K562 (cell line): ENCODE results near the gene GOLPH3.

ENCODE experiments used
- CBX2 ChIP-seq: fragments of 200-600 bp; sonication (generic); IDR thresholded peaks from one replicate; pipeline ENCODE4 v1.6.1; 2012; ENCODE audit warnings: mild to moderate bottlenecking, low read length, inconsistent platforms; ENCODE audit not compliant: insufficient read depth, poor library complexity, severe bottlenecking
- MYC ChIP-seq, 2 experiments: fragments of 250-450 bp in 1 of 2; sonication (Bioruptor Pico) in 1 of 2; IDR thresholded peaks; 2 replicates each; pipeline versions ENCODE4 v1.5.1 to v1.6.1; 2012 to 2021; ENCODE audit warnings: low read depth in 2 of 2, borderline replicate concordance in 1 of 2, improper control_type of control experiment in 1 of 2, low read length in 1 of 2, mild to moderate bottlenecking in 1 of 2, moderate library complexity in 1 of 2
- NR2C2 ChIP-seq, 2 experiments: fragments of 200-800 bp in 1 of 2; sonication (Bioruptor generic) in 1 of 2; sonication (generic) in 1 of 2; formaldehyde crosslinking in 1 of 2; IDR thresholded peaks; 2 replicates each; pipeline versions ENCODE4 v1.6.1 to v1.8.0; 2016 to 2022; ENCODE audit warnings: mild to moderate bottlenecking in 1 of 2, missing compliant biosample characterization in 1 of 2, missing genetic modification characterization in 1 of 2, missing genetic modification reagents in 1 of 2
- RFX1 ChIP-seq: fragments of 450-650 bp; IDR thresholded peaks from 2 replicates; pipeline ENCODE4 v1.6.1; 2016; ENCODE audit warnings: mild to moderate bottlenecking, moderate library complexity
- SIN3A ChIP-seq, 2 experiments: fragments of 150-350 bp in 1 of 2; IDR thresholded peaks; 2 replicates each; pipeline ENCODE4 v1.6.1; 2011 to 2016; ENCODE audit warnings: borderline replicate concordance in 2 of 2, low read depth in 2 of 2, low read length in 2 of 2, mild to moderate bottlenecking in 2 of 2, moderate library complexity in 2 of 2; ENCODE audit not compliant: control insufficient read depth in 1 of 2
- ZBED1 ChIP-seq: IDR thresholded peaks from 2 replicates; pipeline ENCODE4 v1.6.1; 2014
- ZNF695 ChIP-seq: fragments of 450-650 bp; formaldehyde crosslinking; IDR thresholded peaks from 2 replicates; pipeline ENCODE4 v1.4.0; 2020; ENCODE audit warnings: mild to moderate bottlenecking, moderate library complexity

DNA sequence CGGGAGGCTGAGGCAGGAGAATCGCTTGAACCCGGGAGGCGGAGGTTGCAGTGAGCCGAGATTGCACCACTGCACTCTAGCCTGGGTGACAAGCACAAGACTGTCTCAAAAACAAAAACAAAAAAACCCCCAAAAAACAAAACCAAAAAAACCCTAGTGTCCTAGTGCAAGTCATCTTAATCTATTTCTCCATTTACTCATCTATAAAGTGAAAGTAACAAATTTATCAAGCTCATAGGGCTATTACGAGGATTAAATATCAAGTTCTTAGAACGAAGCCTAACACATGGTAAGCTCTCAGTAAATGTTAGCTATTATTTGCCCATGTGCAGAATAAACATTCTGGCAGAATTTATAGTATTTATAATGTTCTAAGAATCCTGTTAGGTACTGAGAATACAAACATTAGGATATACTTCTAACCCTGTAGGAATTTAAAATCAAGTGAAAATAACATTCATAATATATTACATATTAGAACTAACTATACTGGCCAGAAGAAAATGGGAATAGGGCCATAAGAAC is 45.0 kb downstream of the GOLPH3 start:
- TF ChIP-seq ZBED1 (no peak), RFX1 (no peak), MYC (IDR thresholded peaks at IDR 0.05; ENCODE audit: low read depth, low read length) (no peak), MYC (CRISPR knock-in tag; IDR thresholded peaks at IDR 0.05; ENCODE audit: borderline replicate concordance, low read depth) (no peak), ZNF695 (CRISPR knock-in tag) (no peak), SIN3A (IDR thresholded peaks at IDR 0.05; ENCODE audit: borderline replicate concordance in 2 of 2, control insufficient read depth in 1 of 2, low read depth in 2 of 2, low read length in 2 of 2) (no peak), NR2C2 (CRISPR knock-in tag; IDR thresholded peaks at IDR 0.05) (no peak), NR2C2 (tag; IDR thresholded peaks at IDR 0.05) (no peak), CBX2 (no peak)
